ENCODE results near the gene FSTL4.

GRCh38 chr5:133455676-133456075 is 156.7 kb downstream of the FSTL4 start:
- TF ChIP-seq, protein P1, sequence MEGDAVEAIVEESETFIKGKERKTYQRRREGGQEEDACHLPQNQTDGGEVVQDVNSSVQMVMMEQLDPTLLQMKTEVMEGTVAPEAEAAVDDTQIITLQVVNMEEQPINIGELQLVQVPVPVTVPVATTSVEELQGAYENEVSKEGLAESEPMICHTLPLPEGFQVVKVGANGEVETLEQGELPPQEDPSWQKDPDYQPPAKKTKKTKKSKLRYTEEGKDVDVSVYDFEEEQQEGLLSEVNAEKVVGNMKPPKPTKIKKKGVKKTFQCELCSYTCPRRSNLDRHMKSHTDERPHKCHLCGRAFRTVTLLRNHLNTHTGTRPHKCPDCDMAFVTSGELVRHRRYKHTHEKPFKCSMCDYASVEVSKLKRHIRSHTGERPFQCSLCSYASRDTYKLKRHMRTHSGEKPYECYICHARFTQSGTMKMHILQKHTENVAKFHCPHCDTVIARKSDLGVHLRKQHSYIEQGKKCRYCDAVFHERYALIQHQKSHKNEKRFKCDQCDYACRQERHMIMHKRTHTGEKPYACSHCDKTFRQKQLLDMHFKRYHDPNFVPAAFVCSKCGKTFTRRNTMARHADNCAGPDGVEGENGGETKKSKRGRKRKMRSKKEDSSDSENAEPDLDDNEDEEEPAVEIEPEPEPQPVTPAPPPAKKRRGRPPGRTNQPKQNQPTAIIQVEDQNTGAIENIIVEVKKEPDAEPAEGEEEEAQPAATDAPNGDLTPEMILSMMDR (IDR thresholded peaks at IDR 0.05 in 4 of 5, conservative IDR thresholded peaks at IDR 0.05 in 1 of 5), result no peak
- no peak for TF ChIP-seq POLR2A (IDR thresholded peaks at IDR 0.05)

Measured in gastrocnemius medialis (tissue), 4 donors.